ENCODE results near the gene ADGRF3.

DNA sequence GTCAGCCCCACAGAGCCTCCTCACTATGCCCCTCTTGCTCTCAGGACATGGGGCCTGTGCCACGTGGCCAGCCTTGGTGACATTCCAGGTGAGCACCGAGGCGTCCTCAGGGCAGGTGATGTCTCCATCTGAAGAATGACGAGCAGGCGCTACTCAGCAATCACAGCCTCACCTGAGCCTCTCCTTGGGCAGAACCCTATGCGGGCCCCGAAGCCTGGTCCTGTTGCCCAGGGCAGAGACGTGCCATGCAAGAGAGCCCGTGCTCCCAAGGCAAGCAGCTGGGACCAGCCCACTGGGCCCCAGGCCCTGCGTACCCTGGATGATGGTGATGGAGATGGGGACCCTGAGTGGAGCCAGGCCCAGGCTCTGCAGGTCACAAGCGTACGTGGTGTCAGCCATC lies 33.1 kb downstream of the ADGRF3 start:
- TF ChIP-seq ZNF274 (IDR thresholded peaks at IDR 0.05; ENCODE audit: low read depth, low read length), result no peak
- TF ChIP-seq YY1 (IDR thresholded peaks at IDR 0.05; ENCODE audit: insufficient read depth, insufficient read length), result no peak
